ENCODE results near the gene CFAP20DC.
A peak's percentile ranks its signal among the peaks of the same experiment; 100 is the strongest.
"Not testable (repeated sequence)": the region's sequence is repeated elsewhere in the genome, so short reads cannot be mapped to it uniquely, and the experiment has no call there.

Gene CFAP20DC

DNA sequence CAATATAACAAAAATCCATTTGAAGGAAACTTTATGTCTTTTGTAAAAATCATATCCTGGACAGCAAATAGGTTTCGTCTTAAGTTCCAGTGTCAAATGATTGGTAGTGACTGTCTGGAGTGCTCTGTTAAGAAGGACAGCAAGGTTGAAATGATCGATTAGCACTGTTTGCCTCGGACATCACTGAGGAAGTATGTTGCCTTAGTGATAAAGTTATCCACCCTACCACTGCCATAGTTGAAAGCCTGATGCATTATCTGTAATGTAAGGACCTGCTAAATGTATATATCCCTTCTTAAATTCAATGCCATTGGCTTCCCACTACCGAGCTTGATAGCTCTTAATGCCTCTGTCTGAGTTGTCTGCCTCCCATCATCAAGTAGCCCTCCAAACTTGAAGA is 70.0 kb downstream of the CFAP20DC start:
- intact Hi-C loops (cut with DNase I; ENCODE audit: low total_unique reads), result no loop called here
- Histone ChIP-seq H3K4me1 (no peaks in the 10 kb centered on the region), H3K27me3 (no peaks in the 10 kb centered on the region), H3K9me3 (no peaks in the 10 kb centered on the region), H3K4me3 (no peak overlapping the region), H3K36me3 (no peaks in the 10 kb centered on the region), H3K27ac (no peak overlapping the region)
- no peak for DNase-seq
- TF ChIP-seq, protein P1, sequence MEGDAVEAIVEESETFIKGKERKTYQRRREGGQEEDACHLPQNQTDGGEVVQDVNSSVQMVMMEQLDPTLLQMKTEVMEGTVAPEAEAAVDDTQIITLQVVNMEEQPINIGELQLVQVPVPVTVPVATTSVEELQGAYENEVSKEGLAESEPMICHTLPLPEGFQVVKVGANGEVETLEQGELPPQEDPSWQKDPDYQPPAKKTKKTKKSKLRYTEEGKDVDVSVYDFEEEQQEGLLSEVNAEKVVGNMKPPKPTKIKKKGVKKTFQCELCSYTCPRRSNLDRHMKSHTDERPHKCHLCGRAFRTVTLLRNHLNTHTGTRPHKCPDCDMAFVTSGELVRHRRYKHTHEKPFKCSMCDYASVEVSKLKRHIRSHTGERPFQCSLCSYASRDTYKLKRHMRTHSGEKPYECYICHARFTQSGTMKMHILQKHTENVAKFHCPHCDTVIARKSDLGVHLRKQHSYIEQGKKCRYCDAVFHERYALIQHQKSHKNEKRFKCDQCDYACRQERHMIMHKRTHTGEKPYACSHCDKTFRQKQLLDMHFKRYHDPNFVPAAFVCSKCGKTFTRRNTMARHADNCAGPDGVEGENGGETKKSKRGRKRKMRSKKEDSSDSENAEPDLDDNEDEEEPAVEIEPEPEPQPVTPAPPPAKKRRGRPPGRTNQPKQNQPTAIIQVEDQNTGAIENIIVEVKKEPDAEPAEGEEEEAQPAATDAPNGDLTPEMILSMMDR (IDR thresholded peaks at IDR 0.05), result no peak

DNA sequence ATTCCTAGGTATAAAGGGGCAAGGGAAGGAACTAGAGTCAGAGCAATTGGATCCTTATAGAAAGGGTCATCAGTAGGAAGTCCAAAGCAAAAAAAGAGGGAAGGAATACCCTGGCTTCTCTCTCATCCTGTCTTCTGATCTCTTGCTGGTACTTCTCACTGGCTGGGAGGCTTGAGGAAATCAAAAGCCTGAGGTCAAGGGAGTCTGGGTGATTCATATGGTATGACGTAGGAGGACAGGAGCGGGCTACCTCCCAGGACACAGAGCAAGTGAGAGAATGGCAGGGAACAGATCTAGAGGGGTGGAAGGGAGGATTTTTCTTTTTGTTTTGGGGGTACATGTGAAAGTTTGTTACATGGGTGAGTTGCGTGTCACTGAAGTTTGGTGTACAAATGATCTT is 76.0 kb downstream of the CFAP20DC start:
- Histone ChIP-seq H3K4me1 (no peaks in the 10 kb centered on the region), H3K4me3 (no peak overlapping the region), H3K27me3 (no peaks in the 10 kb centered on the region), H3K36me3 (no peaks in the 10 kb centered on the region), H3K9me3 (no peaks in the 10 kb centered on the region), H3K27ac (no peak overlapping the region)
- TF ChIP-seq, protein P1 (IDR thresholded peaks at IDR 0.05), result no peak
- intact Hi-C loops (cut with DNase I; ENCODE audit: low total_unique reads), result no loop called here
- DNase-seq, result no peak

DNA sequence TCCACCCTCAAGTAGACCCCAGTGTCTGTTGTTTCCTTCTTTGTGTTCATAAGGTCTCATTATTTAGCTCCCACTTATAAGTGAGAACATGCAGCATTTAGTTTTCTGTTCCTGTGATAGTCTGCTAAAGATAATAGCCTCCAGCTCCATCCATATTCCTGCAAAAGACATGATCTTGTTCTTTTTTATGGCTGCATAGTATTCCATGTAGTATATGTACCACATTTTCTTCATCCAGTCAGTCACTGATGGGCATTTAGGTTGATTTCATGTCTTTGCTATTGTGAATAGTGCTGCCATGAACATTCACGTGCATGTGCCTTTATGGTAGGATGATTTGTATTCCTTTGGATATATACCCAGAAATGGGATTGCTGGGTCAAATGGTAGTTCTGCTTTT is 82.0 kb downstream of the CFAP20DC start:
- DNase-seq; H3K9me3 ChIP-seq; H3K36me3 ChIP-seq; intact Hi-C loops (cut with DNase I; ENCODE audit: low total_unique reads); H3K27me3 ChIP-seq; H3K27ac ChIP-seq; H3K4me3 ChIP-seq: not testable (repeated sequence)
- peaks cover 0 to 17% (median 0%) of the 10 kb centered on the region in 4 donors for H3K4me1 ChIP-seq

DNA sequence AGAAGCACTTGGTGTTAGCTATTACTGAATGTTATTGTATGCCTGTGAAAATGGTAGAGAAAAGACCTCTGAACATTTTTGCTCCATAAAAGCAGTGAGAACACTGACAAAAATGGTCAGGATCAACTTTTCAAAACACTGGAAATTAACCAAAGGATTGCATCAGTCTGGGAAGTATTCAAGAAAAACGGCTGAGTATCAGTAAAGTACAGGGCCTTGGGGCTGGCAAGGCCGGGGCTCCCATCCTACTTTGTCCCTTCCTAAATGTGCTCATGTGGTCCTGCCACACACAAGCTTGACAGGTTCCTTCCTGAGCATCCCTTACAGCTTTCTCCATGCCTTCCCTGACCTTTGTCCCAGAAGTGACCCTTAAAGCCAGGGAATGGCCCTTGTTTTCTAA is 84.0 kb downstream of the CFAP20DC start:
- TF ChIP-seq, protein P1 (IDR thresholded peaks at IDR 0.05), result no peak
- no peak for DNase-seq
- intact Hi-C loops (cut with DNase I; ENCODE audit: low total_unique reads), result no loop called here
- no peaks in the 10 kb centered on the region for H3K36me3 ChIP-seq
- H3K27ac ChIP-seq, result peak overlapping the region; percentile 10 to 27
- no peaks in the 10 kb centered on the region for H3K27me3 ChIP-seq
- no peaks in the 10 kb centered on the region for H3K9me3 ChIP-seq
- no peak overlapping the region for H3K4me3 ChIP-seq
- peaks cover 0 to 17% (median 0%) of the 10 kb centered on the region in 4 donors for H3K4me1 ChIP-seq

DNA sequence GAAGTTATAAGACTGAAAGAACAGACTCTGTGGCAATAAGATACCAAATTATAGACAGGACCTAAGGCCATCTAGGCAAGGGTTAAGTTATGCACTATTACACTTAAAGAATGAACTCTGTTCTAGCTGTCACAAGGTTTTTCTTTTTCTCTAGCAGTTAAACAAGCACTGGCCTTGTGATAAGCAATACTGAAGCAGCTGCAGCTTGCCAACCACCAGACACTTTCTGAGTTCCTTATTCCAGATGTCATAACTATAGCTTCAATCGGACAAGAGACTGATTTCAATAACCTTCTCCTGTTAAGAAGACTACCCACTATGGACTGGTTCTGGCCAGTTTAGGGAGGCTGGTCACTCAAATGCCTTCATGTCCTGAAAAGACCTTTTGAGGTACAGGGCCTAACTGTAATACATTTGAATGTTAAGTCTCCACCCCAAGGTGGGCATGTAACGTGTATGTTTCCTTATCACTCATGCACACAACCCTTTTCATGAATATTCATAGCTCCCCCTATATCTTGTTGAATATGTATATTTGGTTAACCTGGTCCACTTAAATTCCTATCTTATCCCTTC is 85.8 kb downstream of the CFAP20DC start:
- no peak for DNase-seq
- TF ChIP-seq, protein P1 (IDR thresholded peaks at IDR 0.05), result no peak
- Histone ChIP-seq H3K27ac (no peak overlapping the region), H3K4me1 (peaks cover 0 to 17% (median 0%) of the 10 kb centered on the region in 4 donors), H3K4me3 (no peak overlapping the region), H3K36me3 (no peaks in the 10 kb centered on the region), H3K9me3 (no peaks in the 10 kb centered on the region), H3K27me3 (no peaks in the 10 kb centered on the region)
- intact Hi-C loops (cut with DNase I; ENCODE audit: low total_unique reads), result no loop called here

DNA sequence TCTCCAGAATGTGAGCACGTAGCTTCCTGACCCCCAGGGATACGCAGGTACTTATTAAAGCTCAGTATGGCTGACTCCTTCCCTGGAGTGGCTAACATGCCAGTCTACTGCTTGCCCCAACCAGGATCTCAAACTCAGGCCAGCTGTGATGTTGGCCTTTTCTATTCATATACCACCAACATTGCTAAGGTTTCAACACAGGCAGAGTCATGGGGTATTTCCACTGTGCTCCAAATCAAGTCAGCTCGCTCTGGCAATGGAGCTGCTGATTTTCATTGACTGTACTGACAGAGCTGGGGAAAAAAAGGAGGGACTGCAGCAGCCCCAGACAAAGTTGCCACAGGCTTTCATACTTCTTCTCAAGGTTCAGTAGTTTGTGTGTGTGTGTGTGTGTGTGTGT is 87.0 kb downstream of the CFAP20DC start:
- intact Hi-C loops (cut with DNase I; ENCODE audit: low total_unique reads), result no loop called here
- Histone ChIP-seq H3K9me3 (no peaks in the 10 kb centered on the region), H3K4me1 (peaks cover 0 to 17% (median 0%) of the 10 kb centered on the region in 4 donors), H3K27ac (no peak overlapping the region), H3K27me3 (no peaks in the 10 kb centered on the region), H3K36me3 (no peaks in the 10 kb centered on the region), H3K4me3 (no peak overlapping the region)
- DNase-seq, result no peak
- TF ChIP-seq, protein P1 (IDR thresholded peaks at IDR 0.05), result no peak
